Measurements from ENCODE around the gene MITF. TPM values are rescaled to one million over a fixed set of nuclear protein-coding genes. Genes with fewer than 3 reads are reported as not detected.

MITF gene
- total and polyA plus RNA-seq, 2 of the 4 experiments (the other 2 are of a cell fraction): 6.5 to 16.7 TPM

DNA sequence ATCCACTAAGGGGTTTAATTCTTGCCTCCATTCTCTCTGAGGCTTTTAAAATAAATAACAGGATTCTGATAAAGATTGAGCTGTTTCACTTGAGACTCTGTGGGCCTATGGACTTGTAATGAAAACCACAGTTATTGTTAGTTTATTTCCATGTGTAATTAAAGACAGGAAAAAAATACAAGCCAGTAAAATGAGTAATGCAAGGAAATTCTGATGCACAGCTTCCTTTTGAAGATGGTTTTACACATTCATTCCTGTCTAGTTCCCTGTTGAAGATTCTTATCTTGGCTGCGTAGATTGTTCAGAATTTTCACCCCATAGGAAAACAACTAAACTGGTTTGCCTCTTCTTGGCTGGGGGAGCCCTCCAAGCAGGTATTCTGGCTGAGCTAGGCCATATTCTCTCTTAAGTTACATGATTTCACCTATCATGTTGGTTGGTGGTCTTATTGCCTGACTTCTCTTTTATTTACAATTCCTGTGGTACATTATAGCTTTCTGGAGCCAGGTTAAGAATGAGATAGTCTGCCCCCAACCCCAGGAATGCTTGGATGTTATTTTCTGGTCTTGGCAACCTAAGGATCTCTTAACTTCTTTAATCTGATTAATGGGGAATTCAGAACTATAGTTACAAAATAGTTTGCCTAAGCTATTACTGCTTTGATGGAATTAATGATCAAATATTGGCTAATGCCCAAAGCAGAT, 67.6 kb downstream of the MITF start:
- H2AFZ ChIP-seq (replicated peaks; ENCODE audit: low read length, poor library complexity): no peak overlapping the region
- H3K36me3 ChIP-seq (ENCODE audit: control insufficient read depth, insufficient read depth, low read length): no peaks in the 10 kb centered on the region
- peak overlapping the region; percentile 94 for H2BK120ac ChIP-seq (ENCODE audit: low read depth, low read length)
- peak overlapping the region; percentile 95 for H3K18ac ChIP-seq (ENCODE audit: low read depth, low read length)
- peak overlapping the region; percentile 91 for H2BK20ac ChIP-seq (ENCODE audit: low read depth, low read length)
- no CpG with 5 or more reads among the region's 1 CpG for WGBS, 2 experiments (ENCODE audit: extremely low coverage in 2 of 2, insufficient read length in 1 of 2)
- H4K8ac ChIP-seq (ENCODE audit: low read depth in 2 of 2, low read length in 2 of 2): peak overlapping the region; percentile 10 to 80; a peak in 3 of 4 replicates
- H3K14ac ChIP-seq (replicated peaks; ENCODE audit: low read depth, low read length): no peak overlapping the region; the same call in 1 of the 2 replicates
- peaks cover 18% of the 10 kb centered on the region for H3K4me1 ChIP-seq (ENCODE audit: control insufficient read depth, insufficient read depth, low read length)
- H3K4me2 ChIP-seq (ENCODE audit: low read depth, low read length): peak overlapping the region; percentile 58
- H3K9me3 ChIP-seq (ENCODE audit: control insufficient read depth, insufficient read depth, low read length): no peaks in the 10 kb centered on the region
- peaks cover 25 to 39% of the 10 kb centered on the region in 2 experiments for H3K79me1 ChIP-seq (ENCODE audit: low read depth in 1 of 2, low read length in 2 of 2)
- H2BK15ac ChIP-seq (ENCODE audit: low read depth, low read length): peak overlapping the region; percentile 74; the same call in 2 of the 3 replicates
- peak overlapping the region; percentile 82 for H4K91ac ChIP-seq (ENCODE audit: insufficient read depth, low read depth, low read length)
- no peak overlapping the region for H2AK9ac ChIP-seq (replicated peaks; ENCODE audit: low read depth, low read length, poor library complexity)
- peak; percentile 85 for DNase-seq
- H4K20me1 ChIP-seq (ENCODE audit: insufficient read depth, low read length): no peaks in the 10 kb centered on the region; the same call in 1 of the 2 replicates
- in situ Hi-C loops (cut with MboI; ENCODE audit: low sequenced_read_pairs): loop anchor here (10.0 kb wide), 1 partner anchor 138 kb away; no protein-coding TSS in a partner anchor
- peak overlapping the region; percentile 77 for H3K27ac ChIP-seq (ENCODE audit: insufficient read depth, low read length)
- peak overlapping the region; percentile 40; the same call in 1 of the 2 replicates for H4K5ac ChIP-seq (ENCODE audit: low read depth, low read length)
- peak overlapping the region; percentile 98 for H2BK5ac ChIP-seq (ENCODE audit: low read depth, low read length, poor library complexity, severe bottlenecking)
- H3K27me3 ChIP-seq (ENCODE audit: control insufficient read depth, insufficient read depth, low read length): no peaks in the 10 kb centered on the region
- no TSS peak for BruUV-seq (replicated peaks)
- H3K56ac ChIP-seq (ENCODE audit: extremely low read depth, insufficient read depth, low read length): peak overlapping the region; percentile 69
- peak overlapping the region; percentile 39; the same call in 1 of the 2 replicates for H3K23ac ChIP-seq (ENCODE audit: low read depth, low read length)
- intact Hi-C loops (cut with micrococcal nuclease): loop anchor here (5.0 kb wide), 1 partner anchor 50 kb away; no protein-coding TSS in a partner anchor
- peak overlapping the region; percentile 69 for H2AK5ac ChIP-seq (ENCODE audit: low read depth, low read length)
- peak overlapping the region; percentile 66; the same call in 1 of the 2 replicates for H3K9ac ChIP-seq (ENCODE audit: low read depth, low read length)
- dilution Hi-C loops (cut with HindIII; ENCODE audit: low sequenced_read_pairs, unreplicated experiment): no loop called here
- CTCF ChIA-PET: interaction anchor here (2.0 kb wide), 1 partner anchor 12 kb away, joined by 4 read pairs; no protein-coding TSS in a partner anchor
- peak overlapping the region; percentile 91 for H3K4ac ChIP-seq (ENCODE audit: low read depth, low read length)
- peaks cover 6% of the 10 kb centered on the region; the same call in 1 of the 2 replicates for H3K9me1 ChIP-seq (ENCODE audit: insufficient read depth, low read length)
- TF ChIP-seq FOS (IDR thresholded peaks at IDR 0.05; ENCODE audit: low read depth, low read length) (peak; percentile 43; the same call in 1 of the 2 replicates), MAZ (IDR thresholded peaks at IDR 0.05; ENCODE audit: borderline replicate concordance, low read depth, low read length) (peak; percentile 91; the same call in 1 of the 2 replicates), BHLHE40 (IDR thresholded peaks at IDR 0.05; ENCODE audit: low read depth, low read length) (peak; percentile 15; the same call in 1 of the 2 replicates), MXI1 (IDR thresholded peaks at IDR 0.05; ENCODE audit: borderline replicate concordance, low read depth, low read length) (no peak)
- POLR2A ChIA-PET (ENCODE audit: unreplicated experiment): no interaction called here
- peak; percentile 80 for ATAC-seq (ENCODE audit: low read depth)
- no peak overlapping the region for H3K4me3 ChIP-seq (ENCODE audit: insufficient read depth, low read depth, low read length)

Data from IMR-90 (cell line).